T-helper 2 cell (primary cell): ENCODE measurements around the gene A2M.

ENCODE experiments used
- DNase-seq, 5 experiments: peaks; one replicate each; pipeline versions ENCODE4 v3.0.0 to v3.0.0-alpha.2; 2012 to 2022

A2M gene

DNA sequence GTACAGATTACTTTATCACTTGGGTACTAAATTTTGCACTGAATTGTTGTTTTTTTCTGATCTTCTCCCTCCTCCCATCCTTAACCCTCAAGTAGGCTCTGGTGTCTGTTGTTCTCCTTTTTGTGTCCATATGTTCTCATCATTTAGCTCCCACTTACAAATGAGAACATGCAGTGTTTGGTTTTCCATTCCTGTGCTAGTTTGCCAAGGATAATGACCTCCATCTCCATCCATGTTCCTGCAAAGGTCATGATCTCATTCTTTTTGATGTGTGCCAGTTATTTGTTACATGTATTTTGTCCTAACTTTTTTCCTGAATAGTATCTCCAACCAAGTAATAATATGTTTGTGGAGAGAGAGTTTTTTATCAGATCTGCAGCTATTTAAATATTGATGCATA, 44.2 kb downstream of the A2M start:
- DNase-seq = no peak

DNA sequence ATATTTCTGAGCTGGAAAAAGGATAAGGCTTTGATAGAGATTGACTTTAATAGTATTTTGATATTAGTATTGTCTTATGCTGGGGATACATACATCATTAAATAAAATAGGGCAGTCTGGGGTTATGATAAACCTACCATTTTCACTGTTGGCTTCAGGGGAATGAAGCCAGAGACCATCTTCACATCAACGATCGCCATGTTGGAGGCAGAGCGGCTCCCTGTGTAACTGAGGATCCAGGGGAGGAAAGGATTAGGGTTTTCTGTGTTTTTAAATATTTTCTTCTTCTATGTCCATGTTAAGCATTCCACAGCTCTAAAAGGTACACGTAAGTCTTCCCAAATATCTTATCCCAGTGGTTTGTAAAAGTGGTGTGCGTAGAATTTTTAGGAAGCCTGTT, 45.4 kb downstream of the A2M start:
- no peak for DNase-seq

DNA sequence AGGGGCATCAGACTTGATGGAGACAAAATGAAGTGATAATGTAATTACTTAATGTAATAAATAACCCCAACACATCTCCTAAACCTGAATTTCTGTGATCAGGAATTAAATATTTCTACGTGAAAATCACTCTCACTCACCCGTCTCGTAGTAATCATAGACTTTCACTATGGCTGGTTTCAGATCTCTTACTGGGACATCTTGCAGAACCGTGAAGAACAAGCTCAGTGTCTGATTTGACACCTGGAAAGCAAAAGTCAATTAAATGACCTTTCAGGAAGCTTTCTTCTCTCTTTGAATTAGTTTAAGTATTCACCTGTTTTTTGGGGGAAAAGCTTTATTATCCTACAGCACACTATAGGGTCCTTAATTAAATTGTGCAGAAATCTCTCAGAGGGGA, 47.1 kb downstream of the A2M start:
- DNase-seq = no peak

DNA sequence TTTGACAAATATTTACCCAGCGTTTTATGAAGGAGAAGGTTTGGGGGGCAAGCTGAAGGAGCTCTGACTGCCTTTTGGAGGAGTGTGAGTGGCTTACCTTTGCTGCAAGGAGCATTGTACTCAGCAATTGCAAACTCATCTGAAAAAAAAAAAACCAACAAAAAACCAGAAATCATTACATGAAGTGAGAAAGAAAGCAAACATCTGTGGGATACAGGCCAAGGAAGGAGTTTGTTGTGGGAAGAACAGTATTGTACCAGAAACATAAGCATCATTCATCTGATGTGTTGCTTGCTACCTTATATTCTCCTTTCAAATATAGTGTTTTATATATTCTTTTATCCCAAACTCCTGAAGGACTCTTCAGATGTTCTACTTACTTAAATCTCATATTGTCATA, 47.6 kb downstream of the A2M start:
- DNase-seq = no peak

DNA sequence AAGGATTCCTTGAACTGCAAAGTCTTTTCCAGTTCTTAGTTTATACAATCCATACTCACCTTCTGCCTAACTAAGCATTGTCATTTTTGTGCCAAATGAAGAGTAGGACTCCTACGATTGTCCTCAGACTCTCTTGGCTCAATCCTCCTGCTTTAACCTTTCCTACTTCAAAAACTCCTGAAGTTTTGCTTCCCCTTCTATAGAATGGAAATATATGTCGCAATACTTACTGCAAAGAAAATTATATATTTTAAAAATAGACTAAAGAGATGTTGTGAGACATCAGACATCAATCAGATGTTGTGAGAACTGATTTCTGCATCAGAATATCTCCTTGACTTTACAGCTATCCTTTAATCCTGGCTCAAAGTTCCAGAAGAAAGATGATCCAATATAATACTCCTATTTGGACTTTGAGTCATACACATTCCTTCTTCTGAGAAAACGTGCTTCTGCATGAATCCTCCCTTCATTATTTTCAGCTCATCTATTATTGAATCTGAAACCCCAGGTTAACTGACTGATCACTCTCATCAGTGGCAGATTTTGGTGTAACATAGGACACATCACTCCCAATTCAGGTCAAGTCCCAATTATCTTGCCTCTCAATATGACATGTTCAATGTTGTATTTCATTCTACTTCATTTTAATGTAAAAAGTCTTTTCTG, 48.8 kb downstream of the A2M start:
- DNase-seq = no peak

DNA sequence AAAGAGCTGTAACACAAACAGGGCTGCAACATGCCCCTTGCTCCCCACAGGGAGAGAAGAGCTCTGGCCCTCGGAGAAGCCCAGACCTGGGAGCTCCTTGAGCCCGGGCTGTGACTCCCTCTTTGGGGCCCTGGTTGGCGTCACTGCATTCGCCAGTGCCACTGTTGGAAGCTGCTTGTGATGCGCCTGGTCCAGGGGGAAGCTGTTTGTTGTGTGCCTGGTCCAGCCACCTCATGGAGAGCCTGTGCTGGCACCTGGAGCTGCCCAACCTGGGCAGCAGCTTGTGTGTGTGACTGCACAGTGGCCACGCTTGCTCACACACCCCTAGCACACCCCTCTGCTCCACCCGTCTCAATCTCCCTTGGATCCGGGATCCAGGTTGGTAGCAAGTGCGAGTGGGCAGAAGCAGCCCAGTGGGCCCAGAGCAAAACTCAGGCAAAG, 49.5 kb downstream of the A2M start:
- no peak for DNase-seq

DNA sequence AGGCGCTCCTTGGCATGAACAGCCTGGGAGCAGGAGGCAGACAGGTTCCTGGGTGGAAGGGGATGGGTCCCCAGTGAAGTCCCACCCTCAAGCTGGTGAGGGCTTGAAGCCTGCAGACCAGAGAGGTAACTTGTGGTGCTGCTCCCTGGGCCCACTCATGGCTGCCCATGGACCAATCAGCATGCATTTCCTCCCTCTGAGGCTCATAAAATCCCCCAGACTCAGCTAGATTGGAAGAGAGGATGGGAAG, 50.2 kb downstream of the A2M start:
- no peak for DNase-seq

DNA sequence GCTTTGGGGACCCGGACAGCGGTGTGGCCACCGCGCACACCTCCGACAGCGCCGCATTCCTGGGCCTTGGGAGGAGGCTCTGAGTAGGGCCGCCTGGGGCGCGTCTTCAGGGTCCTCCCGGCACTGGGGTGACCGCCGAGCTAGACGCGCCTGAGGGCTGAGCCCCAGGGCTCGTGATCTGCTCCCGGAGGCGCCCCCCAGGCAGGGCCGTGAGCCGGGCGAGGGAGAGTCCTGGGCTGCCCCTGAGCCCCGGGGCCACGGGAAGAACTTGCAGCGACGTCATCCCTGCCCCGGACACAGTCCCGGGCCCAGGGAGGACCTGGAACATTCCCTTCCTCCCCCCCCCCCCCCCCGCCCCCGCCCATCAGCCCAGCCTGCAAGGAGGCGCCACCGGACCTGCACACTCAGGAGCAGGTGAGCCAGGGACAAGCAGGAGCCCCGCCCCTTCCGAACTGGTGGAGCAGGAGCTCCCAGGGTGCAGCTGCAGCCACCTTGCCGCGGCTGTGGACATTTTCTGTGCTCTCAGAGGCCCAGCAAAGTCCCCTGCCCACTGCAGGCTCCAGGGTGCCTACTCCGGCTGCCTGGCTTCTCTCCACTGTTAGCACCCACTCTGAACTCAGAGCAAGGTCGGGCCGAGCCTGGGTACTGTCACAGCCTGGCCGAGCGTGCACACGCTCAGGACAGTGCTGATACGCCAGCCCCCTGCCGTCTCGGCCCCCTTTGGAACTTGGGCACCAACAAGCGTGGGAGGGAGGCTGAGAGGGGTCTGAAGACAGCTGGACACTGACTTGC, 50.7 kb downstream of the A2M start:
- peak in 1 of 5 experiments; percentile 6 for DNase-seq

DNA sequence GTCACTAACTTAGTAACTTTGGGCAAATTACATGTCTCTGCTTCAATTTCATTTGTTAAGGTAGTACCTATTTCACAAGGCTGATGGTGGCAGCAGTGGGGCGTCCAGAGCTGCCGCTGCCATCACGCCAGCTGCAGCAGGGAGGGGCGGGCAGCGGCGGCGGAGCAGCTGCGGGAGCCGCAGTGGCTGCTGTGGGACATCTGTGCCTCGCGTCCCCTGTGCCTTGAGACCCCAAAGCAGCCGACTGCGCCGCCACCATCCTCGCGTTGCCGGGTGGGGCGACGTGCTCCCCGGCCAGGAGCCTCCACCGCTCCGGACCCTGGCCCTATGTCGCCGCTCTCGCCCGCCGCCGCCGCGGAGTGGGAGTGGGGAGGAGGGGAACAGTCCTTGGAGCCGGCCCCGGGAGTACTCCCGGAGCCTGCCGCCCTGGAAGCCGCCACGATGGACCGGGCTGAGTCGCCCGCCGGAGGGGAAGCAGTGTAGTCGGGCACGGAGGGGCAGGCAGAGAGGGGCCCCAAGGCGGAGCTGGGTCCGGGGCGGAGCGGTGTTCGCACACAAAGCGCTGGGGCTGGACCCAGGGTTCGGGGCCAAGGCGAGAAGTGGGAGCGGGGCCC, 51.4 kb downstream of the A2M start:
- DNase-seq = peak in 3 of 5 experiments; percentile 25 to 77 (median 28)

DNA sequence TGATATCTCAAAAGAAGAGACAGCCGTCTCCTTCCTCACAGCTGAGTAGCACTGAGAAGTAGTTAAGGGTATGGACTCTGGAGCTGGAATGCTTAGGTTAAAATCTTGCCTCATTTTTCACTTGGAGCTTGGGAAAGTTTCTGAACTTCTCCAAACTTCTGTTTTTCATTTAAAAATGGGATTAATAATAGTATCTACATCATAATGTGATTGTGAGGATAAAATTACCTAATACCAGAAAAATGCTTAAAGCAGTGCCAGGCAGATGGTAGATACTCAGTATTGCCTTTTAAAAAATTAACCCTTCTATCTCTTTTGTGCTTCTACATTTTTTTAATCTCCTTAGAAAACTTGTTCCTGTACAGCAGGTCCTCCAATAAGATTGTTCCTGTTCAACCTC, 63.1 kb downstream of the A2M start:
- no peak for DNase-seq

DNA sequence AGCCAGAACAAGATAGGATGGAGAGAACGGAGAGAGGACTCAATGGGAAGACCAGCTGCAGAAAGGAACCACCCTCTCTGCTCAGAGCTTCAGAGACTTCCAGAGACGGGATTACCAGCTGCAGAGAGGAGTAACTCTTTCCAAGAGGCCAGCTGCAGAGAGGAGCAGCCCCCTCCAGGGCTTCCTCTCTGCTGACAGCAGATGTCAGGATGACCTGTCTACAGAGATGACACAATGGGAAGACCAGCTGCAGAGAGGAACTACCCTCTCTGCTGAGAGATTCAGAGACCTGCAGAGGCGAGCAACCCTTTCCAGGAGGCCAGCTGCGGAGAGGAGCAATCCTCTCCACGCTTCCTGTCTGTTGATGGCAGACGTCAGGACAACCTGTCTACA, 64.6 kb downstream of the A2M start:
- DNase-seq = no peak

DNA sequence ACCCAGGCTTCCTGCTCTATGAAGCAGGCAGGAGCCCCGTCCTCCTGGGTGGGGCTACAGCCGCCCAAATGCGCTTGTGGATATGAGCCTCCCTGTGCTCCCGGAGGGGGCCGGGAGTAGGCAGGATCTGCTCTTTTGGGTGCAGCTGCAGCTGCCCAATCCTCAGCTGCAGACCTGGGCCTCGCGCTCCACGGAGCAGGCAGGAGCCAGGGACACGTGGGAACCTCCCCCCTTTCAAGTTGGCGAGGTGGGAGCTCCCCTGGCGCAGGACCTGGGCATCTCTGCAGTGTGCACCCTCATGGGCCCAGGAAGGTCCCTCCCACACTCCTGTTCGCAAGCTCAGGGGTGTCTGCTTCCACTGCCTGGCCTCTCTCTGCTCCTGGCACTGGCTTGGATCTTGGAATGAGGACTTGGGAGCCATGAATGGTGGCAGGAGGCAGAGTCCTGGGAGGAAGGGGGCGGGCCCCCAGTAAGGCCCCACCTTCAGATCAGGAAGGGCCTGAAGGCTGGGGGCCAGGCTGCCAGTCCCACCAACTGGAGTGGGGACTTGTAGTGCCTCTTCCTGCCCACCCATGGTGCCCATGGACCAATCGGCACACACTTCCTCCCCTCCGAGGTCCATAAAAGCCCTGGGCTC, 65.1 kb downstream of the A2M start:
- DNase-seq = no peak

DNA sequence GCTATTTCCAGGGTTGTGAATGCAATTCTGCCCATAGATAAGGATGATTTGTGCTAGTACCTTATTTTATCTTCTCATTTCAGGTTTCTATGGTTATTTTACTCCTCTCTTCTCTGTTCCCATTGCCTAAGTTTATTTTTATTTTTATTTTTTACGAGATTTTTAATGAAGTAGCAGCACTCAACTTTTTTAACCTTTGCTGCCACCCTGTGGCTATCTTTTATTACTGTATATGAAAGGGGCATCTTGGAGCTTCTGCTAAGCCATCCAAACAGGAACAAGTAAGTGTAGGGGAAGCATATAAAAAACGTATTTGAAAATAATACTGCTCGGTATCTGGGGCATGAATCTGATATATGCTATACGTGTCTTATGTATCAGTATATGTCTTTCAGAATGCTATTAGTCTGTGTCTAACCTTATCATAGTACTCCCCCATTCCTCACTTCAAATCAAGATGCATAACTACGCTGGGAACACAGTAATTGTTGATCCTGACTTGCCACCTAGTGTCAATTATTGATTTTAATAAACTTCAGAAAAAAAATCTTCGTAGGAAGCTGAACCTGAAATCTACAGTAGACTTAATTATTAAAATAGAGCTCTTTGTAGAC, 66.1 kb downstream of the A2M start:
- peak in 2 of 5 experiments; percentile 31 to 53 for DNase-seq

DNA sequence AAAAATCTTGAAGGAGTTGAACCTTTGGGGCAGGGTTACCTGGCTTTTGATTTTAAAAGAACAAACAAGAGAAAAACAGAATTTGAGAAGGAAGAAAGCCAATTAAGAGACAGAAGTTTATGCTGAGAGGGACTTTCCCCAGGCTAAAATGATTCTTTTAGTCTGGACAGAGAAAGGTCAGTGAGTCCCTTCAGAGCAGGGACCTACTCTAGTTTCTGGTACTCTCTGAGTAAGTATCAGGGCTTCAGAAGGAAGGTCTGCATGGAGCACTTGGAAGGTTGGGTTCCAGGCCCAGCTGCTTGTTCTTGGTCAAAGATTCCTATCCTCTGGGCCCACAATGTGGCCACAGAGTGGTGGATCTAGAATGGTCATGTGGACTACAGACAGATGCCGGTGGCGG, 66.8 kb downstream of the A2M start:
- DNase-seq = no peak

DNA sequence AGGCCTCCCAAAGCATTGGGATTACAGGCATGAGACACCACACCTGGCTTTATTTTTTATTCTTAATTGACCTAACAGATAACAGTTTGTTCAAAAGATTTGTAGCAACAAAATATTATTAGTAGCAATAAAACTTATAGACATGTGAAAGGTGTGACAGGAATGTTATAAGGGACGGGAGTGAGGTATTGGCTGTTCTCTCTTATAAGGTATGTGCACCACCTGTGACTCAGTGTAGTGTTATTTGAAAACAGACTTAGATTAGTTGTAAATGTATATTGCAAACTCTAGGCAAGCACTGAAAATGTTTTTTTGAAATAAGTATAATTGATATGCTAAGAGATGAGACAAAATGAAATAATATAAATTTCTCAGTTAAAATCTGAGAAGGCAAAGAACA, 68.6 kb downstream of the A2M start:
- no peak for DNase-seq

DNA sequence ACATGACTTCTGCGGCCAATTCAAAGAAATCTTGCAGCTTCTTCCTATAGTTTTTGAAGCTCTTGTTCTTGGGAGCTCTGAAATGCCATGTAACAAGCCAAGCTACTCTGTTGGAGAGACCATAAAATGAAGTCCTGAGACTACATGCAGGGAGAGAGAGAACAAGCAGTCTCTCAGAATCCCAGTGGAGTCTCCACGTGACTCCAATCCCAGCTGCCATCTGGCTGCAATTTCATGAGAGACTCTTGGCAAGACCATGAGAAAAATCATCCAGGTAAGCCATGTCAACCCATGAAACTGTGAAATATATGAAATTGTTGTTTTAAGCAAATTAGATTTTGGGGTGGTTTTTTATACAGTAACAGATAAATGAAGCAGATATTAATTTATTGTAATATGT, 72.0 kb downstream of the A2M start:
- no peak for DNase-seq

DNA sequence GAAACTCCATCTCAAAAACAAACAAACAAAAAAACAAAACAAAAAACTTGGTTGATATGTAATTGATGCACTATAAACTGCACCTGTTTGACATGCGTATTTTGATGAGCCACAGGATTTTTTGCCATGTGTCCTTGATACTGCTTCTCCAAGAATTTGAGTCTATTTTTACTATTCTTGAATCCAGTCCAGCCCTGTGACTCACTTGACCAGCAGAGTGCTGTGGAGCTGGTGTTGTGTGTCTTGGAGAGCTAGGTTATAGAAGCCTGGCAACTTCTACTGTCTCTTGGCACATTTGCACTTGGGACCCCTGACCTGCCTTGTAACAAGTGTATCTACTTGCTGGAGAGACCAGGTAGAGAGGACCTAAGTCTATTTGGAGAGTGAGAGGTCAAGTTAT, 74.4 kb downstream of the A2M start:
- no peak for DNase-seq

DNA sequence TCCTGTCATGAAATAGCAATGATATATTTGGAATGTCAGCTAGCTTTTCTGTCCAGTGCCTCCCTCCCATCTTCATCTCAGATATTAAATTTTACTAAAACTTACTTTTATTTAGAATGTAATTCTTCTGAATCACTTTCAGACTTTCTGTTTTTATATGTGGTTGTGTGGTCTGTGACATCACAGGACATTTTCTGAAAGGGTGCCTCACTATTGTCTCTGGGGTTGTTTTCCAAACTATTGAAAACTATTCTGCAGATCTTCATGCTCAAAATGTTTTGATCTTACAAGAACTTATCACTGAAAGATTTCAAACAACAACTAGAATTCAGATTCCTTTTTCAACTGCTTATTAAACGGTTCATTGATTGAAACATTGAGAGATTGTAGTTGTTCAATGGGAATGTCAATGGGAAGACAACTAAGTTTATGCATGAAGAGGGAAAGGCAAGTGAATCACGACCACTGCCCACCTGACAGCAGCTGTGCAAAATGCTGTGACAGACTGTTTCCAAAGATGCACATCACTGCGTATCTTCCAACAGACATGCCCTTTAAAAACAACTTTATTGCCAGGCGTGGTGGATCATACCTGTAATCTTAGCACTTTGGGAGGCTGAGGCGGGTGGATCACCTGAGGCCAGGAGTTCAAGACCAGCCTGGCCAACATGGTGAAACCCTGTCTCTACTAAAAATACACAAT, 75.1 kb downstream of the A2M start:
- peak in 1 of 5 experiments; percentile 17 for DNase-seq

DNA sequence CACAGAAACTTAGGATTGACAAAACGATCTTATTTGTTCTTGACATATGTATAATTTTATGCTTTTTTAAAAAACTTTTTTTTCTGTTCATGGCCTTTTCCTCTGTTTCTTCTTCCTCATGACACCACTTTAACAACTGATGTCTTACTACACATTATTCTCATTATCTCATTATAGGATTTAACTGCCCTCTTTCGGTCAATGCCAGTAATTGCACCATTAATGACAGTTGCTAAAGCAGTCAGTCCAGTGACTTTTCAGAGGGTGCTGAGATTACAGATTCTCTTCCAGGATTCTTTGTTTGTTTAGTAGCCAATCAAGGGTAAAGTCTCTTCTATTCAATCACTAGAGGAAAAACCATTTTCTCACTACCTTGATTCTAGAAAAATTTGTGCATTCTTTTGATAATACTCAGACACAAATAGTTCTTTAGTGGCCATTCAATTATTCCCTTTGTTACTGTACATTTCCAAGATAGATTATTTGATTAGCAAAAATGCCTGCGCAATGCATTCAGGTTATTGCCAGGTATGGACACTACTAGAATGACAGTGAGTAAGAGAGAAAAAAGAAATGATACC, 76.2 kb downstream of the A2M start:
- peak in 2 of 5 experiments; percentile 45 to 60 for DNase-seq

DNA sequence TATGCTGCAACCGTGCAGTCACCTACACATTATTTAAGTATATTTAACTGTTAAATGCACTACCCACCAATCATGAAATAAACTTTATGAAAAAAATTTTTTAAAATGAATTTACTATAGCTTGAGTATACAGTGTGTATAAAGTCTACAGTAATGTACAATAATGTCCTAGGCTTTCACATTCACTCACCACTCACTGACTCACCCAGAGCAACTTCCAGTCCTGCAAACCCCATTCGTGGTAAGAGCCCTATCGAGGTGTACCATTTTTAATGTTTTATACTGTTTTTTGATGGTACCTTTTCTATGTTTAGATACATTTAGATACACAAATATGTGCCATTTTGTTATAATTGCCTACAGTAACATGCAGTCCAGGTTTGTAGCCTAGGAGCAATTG, 78.3 kb downstream of the A2M start:
- no peak for DNase-seq

DNA sequence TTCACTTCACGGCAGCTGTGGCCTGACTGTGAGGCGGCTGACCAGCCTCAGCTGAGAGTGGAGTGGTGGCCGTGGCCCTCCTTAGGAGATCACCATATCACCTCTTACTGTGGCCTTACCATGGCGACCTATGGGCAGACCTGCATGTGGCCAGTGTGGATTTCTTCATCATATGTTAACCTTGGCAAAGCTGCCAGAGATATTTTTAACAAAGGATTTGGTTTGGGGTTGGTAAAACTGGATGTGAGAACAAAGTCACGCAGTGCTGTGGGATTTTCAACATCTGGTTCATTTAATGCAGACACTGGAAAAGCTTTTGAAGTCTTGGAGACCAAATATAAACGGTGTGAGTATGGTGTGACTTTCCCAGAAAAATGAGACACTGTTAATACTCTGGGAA, 79.5 kb downstream of the A2M start:
- no peak for DNase-seq

DNA sequence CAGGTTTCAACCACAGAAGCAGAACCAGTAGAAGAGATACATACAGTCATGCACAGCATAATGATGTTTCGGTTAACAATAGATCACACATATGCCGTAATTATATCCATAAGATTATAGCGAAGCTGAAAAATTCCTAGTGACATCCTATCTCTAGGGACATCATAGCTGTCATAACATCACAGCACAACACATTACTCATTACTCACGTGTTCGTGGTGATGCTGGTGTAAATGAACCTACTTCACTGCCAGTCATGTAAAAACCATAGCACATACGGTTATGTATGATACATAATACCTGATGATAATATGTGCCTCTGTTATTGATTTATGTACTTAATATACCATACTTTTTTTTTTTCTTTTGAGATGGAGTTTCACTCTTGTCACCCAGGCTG, 81.6 kb downstream of the A2M start:
- DNase-seq = no peak
